GM21447 (cell line): ENCODE measurements around the gene EFNA4.

ENCODE experiments used
- ATAC-seq: cut with Tn5 transposase; IDR thresholded peaks from one replicate; pipeline ENCODE4 v1.9.1; 2021; ENCODE audit not compliant: unreplicated experiment

Gene EFNA4, protein sequence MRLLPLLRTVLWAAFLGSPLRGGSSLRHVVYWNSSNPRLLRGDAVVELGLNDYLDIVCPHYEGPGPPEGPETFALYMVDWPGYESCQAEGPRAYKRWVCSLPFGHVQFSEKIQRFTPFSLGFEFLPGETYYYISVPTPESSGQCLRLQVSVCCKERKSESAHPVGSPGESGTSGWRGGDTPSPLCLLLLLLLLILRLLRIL

DNA sequence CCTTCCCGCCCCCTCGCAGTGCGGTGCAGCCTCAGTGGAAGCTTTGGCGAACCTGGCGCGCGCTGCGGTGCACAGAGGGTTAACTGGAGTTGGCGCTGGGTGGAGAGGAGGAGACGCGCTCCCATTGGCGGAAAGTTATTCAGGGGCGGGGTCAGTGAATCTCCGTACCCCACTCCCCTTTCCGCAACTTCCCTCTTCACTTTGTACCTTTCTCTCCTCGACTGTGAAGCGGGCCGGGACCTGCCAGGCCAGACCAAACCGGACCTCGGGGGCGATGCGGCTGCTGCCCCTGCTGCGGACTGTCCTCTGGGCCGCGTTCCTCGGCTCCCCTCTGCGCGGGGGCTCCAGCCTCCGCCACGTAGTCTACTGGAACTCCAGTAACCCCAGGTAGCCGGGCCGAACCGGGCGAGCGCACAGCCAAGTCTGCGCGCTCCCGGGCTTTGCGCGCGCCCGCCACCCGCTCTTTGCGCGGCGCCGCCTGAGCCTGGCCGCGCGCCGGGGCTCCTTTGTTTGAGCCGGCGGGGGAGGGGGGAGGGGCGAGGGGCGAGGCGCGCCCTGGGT lies at the start of gene EFNA4:
Gene EFNA4 (plus strand): TSS at position 191 of the 561 bp plus-strand sequence. CDS start 84 bp downstream, at position 275.
- ATAC-seq = peak; percentile 66

DNA sequence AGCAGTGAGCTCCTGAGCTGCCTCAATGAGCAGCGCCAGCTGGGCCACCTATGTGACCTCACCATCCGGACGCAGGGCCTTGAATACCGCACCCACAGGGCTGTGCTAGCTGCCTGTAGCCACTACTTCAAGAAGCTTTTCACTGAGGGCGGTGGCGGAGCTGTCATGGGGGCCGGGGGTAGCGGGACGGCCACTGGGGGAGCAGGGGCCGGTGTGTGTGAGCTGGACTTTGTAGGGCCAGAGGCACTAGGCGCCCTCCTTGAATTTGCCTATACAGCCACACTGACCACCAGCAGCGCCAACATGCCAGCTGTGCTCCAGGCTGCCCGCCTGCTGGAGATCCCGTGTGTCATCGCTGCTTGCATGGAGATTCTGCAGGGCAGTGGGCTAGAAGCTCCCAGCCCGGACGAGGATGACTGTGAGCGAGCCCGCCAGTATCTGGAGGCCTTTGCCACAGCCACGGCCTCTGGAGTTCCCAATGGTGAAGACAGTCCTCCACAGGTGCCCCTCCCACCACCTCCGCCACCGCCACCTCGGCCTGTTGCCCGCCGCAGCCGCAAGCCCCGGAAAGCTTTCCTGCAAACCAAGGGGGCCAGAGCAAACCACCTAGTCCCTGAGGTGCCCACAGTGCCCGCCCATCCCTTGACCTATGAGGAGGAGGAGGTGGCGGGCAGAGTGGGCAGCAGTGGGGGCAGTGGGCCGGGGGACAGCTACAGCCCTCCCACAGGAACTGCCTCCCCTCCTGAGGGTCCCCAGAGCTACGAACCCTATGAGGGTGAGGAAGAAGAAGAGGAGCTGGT lies 48.6 kb upstream of the EFNA4 start:
- no peak for ATAC-seq

DNA sequence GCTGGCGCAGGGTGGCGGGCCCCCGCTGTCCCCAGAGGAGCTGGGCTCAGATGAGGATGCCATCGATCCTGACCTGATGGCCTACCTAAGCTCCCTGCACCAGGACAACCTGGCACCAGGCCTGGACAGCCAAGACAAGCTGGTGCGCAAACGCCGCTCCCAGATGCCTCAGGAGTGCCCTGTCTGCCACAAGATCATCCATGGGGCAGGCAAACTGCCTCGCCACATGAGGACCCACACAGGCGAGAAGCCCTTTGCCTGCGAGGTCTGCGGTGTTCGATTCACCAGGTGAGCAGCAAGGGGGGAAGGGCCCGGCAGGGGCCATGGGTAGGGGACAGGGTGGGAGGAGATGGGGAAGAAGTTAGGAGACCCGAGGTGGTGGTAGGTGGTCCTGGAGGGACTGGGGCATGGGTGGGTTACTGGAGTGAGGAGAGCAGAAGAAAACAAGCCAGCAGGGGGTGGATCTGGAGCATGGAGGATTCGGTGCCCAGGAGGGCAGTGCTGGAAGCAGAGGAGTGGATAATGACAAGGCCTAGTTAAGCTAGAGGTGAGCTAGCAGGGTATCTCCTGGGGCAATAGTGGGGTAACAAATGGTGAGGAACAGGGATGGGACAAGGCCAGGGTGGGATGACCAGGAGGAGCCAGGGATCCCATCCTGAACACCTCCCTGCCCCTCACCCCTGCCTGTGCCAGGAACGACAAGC lies 47.9 kb upstream of the EFNA4 start:
- no peak for ATAC-seq

DNA sequence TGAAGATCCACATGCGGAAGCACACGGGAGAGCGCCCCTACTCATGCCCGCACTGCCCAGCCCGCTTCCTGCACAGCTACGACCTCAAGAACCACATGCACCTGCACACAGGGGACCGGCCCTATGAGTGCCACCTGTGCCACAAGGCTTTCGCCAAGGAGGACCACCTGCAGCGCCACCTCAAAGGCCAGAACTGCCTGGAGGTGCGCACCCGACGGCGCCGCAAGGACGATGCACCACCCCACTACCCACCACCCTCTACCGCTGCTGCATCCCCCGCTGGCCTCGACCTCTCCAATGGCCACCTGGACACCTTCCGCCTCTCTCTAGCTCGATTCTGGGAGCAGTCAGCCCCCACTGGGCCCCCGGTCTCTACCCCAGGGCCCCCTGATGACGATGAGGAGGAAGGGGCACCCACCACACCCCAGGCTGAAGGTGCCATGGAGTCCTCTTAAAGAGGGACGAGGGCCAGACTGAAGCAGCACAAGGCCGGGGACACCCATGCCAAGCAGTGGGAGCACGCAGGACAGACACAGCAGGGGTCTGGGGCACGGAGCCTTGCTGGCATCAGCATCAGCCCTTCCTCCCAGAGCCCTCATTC lies 47.2 kb upstream of the EFNA4 start:
- ATAC-seq = no peak

DNA sequence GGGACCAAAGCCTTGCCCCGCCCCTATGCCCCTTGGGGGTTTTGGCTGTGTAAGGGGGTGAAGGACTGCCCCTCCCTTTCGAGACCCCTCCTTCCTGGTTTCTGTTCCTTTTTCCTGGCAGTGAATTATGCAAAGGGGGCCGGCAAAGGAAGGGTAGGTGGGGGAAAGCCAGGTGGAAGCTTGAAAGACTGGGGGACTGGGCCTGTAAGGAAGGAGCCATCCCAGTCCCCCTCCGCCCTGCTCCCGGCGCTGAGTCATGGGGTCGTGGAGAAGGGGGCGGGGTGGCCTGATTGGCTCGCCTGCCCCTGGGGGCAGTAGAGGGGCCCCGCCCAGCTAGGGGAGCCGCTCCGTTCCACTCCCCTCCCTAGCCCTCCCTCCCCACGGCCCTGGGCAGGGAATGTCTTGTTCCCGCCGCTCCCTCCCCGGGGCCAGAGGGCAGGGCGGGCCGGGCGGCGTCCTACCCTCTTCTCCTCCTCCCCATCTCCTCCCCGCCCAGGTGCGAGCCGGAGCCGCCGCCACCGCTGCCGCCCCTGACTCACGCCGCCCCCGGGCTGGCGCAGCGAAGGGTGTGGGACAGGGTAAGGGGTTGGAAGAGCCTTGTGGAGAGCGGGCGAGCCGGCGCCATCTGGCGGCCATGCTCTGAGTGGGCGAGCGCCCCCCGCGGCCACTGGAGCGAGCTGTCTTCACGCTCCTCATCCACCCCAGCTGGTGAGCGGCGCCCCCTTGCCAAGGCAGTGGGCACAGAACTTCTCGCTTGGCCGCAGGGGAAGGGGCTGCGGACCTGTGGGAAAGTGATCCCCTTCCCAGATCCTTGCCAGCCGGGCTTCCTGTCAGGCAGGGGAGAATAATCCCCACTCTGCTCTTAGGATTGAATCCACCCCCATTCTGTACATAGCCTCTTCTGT lies 46.2 kb upstream of the EFNA4 start:
- peak; percentile 68 for ATAC-seq

DNA sequence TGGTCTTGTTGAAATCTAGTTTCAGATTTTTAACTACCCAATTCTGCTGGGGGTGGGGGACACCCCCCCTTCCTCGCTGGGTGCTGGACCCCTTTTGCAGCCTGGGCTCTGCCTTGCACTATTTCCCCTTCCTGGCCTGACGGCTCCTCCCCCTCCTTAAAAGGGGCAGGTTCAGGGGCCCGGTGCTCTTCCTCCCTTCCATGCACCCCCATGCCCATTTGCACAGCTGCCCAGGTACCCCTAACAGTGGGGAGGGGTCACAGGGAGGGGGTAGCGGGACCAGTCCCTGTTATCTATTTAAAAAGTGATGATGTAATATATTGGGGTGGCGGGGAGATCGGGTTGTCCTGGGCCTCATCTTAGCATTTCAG lies 45.6 kb upstream of the EFNA4 start:
- no peak for ATAC-seq

DNA sequence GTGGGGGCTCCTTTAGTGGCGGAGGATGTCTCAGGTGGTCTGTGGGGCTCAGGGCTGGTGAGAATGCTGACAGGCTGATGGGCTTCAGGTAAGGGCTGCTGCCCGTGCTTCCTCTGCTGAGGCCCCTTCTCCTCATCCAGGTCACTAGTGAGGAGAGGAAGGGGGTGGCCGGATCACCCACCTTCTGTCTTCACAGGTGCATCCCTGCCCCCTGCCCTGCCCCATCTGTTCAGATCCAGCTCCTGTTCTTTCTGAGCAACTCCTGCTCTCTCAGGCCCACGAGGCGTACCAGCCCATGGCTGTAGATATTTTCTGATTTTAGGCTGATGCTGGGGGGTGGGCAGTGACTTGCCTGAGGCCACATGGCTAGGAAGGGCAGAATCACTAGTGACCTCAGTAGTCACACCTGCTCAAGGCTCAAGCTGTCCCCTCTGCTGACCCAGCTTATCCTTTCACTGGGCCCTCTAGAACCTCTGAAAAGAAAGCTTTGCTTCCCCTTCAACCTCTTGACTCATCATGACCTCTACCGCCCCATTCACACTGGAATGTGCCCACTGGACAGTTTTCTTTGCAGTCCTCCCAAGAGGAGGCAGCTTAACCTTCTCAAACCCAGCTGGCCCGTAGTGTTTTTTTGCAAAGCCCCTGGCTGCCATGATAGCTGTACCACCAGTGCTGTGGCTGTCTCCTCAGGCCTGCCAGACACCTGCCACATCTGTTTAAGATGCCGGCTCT lies 44.8 kb upstream of the EFNA4 start:
- no peak for ATAC-seq

DNA sequence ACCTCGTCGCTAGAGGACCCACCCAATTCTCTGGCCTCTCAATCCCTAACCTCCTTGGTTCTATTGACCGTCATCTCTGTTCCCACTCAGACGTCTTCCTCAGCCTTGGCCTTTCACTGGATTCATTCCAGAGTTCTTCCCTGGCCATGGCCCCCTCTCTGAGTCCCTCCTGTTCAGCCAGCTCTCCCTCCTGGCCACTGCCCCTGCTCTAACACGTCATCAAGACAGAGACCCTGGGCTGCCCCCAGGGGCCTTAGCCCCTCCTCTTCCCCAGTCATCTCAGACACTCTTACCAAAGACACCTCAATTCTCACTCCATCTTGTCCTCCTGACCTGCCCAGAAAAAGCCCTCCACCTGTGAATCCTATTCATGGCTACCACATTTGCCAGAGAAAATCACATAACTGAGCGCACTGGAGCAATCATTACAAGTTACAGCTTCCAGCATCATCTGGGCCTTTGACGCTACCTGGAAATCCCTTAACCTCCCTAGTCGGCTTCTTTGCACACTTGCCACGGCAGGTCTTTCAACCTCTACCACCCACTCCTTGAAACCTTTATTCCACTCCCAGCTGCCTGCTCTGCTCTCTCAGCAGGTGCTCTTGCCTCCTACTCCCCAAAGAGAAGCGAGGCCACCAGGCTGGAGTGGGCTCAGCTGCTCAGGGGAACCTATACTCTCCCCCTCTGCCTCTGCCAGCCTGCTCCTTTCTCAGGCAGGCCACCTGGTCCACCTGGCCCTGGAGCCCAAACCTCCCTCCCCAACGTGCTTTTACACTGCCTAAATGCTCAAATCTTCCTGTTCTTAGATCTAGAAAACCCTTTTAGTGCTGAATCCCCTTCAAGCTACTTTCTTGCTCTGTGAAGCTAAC lies 43.9 kb upstream of the EFNA4 start:
- no peak for ATAC-seq

DNA sequence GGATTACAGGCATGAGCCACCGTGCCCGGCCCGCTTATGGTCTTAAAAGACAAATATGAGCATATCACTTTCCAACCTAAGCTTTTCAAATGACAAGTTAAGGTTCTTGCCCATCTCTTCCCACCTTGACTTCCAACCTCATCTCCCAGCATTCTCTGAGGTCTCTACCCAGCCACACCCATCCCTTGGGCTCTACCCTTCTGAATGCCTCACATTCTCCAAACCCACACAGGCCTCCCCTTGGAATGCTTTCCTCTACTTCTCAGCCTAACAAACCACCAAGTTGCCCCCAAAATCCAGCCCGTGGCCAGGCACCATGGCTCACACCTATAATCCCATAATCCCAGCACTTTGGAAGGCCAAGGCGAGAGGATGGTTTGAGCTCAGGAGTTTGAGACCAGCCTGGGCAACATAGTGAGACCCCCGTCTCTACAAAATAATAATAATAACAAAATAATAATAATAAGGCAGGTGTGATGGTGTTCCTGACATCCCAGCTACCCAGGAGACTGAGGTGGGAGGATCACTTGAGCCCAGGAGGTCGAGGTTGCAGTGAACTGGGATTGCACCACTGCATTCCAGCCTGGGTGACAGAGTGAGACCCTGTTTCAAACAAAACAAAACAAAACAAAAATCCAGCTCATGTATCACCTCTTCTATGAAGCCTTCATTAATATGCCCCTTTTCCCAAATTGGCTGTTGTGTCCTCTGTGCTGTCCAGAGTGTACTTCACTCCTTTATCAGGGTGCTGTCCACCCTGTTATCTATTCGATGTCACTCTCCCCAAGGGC lies 41.2 kb upstream of the EFNA4 start:
- no peak for ATAC-seq

DNA sequence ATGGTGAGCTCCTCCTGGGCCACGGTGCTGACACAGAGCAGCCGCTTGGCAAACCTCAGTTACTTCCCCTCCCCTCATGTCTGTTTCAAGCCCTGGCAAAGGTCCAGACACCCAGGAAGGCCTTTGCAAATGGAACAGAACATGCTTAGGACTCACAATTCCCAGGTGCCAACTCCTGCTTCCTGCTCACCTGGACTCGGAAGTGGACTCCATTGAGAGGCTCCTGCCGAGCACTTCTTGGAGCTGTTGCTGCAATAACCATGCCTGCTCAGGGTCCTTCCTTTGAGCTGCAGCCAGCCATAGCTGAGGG lies 40.7 kb upstream of the EFNA4 start:
- ATAC-seq = no peak

DNA sequence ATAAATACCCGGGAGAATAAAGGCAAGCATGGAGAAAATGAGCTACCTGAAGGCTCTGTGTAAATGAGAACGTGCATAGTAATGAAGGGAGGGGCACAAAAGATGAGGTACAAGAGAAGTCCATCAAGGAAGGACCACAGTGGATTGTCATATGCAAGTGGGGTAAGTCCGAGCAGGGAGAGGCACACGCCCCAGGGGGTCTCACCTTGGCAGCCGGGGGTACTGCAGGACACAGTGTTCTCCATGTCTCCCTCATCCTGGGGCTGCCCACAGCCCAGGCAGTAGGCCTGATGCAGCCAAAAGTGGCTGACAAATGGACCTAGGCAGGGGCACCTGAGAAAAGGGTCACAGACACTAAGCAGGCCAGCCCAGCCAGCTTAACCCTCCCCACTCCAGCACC lies 39.9 kb upstream of the EFNA4 start:
- no peak for ATAC-seq

DNA sequence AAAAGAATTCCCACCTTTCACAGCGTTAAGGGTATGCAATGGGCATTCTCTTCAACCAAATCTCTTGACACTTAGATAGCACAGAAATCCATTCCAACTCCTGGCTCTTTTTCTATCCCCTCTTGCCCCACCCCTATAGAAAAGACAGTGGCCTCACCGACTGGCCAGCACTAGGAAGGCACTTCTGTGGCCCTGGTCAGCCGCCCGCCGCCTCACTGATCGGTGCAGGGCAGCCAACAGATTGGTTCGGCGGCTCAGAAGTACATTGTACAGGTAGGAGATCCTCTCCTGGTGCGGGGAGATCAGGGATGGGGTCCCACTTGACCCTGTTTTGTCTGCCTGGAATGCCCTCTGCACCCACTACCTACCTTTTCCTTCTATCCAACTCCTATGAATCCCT lies 39.2 kb upstream of the EFNA4 start:
- no peak for ATAC-seq

DNA sequence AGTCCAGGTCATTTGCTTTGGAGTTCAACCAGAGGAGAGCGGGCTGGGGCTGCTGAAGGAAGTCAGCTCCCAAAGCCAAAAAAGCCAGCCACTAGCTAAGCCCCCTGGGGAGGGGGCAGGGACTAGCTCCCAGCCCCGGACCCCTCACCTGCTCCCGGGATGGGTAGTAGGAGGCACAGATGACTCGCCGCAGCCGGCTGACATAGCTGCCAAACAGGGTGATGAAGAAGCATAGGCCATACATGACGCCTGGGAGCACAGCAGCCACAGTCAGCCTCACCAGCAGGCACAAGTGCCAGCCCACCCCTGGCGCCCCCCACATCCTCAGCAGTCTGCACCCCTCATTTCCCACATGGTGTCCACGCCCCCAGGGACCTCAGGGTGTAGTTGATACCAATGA lies 37.4 kb upstream of the EFNA4 start:
- no peak for ATAC-seq

DNA sequence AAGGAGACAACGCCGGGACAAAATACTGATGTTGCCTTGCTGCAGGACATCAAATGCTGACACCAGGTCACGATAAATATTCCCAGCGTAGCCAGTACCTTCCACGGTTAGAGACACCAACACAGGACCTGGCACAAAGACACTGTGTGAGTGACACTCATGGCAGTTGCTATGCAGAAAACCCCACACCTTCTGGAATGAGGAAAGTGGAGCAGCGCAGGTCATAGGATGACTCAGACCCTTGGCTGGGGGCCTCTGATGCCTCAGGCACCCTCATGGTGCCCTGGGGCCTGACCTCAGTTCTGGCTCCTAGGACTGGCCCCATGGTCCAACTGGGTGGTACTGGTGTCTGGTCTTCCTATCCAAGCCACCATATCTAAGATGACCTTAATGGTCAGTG lies 37.0 kb upstream of the EFNA4 start:
- ATAC-seq = no peak

DNA sequence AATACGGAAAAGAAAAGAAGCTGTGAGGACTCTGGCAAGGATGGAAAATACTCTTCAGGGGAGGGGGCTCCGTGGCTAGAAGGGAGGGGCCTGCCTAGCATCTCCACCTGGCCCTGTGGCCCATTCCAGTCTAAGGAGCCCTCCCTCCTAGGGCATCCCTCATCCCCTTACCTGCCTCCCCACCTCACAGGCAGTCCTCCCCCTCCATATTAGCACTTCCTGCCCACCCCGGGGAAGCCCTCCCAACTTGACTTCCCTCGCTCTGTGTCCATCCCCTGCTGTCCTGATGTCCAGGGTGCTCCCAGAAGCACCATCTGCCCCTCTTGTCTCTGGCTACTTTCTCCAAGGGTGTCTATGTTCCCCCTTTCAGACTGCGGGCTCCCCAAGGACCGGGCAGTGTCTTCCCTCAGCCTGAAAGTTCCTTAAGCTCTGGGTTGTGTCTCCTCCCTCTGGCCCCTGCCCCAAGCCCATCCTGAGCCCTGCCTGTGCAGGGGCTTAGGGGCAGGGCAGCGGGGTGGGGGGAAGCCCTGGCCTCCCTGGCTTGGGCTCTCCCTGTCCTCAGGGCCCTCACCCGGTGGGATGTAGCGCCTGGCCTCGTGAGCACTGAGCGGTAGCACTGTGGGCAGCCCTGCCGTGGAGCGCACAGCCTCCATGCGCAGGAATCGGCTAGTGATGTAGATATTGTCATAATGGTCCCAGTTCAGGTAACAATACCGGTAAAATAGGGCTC lies 33.9 kb upstream of the EFNA4 start:
- ATAC-seq = no peak

DNA sequence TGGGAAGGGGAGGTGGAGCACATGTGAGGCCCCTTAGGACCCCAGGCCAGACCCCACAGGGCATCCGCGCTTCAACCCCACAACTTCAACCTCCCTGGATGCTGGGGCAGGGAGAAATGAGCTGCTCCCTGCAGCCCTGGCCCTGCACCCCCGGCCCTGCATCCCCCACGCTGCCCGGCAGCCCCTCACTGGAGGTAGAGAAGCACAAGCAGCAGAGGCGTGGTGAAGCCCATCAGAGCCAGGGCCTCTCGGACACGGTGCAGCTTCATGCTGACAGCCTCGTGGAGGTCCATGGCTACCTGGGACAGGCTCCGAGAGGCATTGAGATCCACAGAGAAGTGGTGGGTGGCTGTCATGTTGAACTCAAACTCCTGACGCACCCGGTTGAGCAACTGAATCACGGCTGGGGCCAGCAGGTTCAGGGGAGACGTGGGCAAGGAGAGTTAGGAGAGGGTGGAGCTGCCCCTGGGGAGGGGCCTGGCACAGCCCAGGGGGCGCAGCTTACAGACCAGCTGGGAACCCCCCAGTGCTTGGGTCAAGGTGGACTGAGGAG lies 33.2 kb upstream of the EFNA4 start:
- ATAC-seq = no peak

DNA sequence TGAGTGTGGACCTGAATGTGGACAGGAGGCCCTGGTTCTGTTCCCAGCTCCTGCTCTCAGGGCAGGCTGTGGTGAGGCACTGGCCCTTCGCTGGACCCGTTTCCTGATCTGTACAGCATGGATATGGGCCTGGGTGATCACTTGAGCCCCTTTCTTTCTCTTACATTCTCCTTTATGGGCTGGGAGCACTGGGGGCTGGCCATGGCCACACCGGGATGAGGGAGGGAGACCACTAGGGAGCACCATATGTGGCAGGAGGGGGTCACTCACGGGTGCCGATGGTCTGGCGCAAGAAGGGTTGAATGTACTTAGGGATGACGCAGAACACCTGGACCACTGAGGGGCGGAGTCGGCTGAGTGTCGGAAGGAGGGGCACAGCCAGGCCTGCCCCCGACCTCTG lies 32.6 kb upstream of the EFNA4 start:
- ATAC-seq = no peak
